Thymus (tissue), 11 donors: Measurements from ENCODE around the gene RASA4. TPM values are rescaled to one million over a fixed set of nuclear protein-coding genes. Genes with fewer than 3 reads are reported as not detected.
A peak's percentile ranks its signal among the peaks of the same experiment; 100 is the strongest.
"Not testable (repeated sequence)": the region's sequence is repeated elsewhere in the genome, so short reads cannot be mapped to it uniquely, and the experiment has no call there.

Experiments
- DNase-seq, 9 donors: peaks; one replicate each; pipeline ENCODE4 v3.0.0-alpha.2; 2013; ENCODE audit warnings: low spot score in 9 of 9, low read depth in 6 of 9, missing footprints in 1 of 9
- H3K27ac ChIP-seq, 2 donors: one replicate each; pipeline ENCODE4 v1.5.1; 2013; ENCODE audit warnings: control low read depth in 1 of 2, low read depth in 1 of 2, low read length in 1 of 2, mild to moderate bottlenecking in 1 of 2, moderate library complexity in 1 of 2
- H3K27me3 ChIP-seq, 2 donors: one replicate each; pipeline ENCODE4 v1.5.1; 2013; ENCODE audit warnings: low read length in 1 of 2; ENCODE audit not compliant: control insufficient read depth in 2 of 2, insufficient read depth in 1 of 2
- H3K36me3 ChIP-seq, 2 donors: one replicate each; pipeline ENCODE4 v1.5.1; 2013; ENCODE audit warnings: low read length in 1 of 2, mild to moderate bottlenecking in 1 of 2, moderate library complexity in 1 of 2; ENCODE audit not compliant: control insufficient read depth in 2 of 2, insufficient read depth in 2 of 2
- H3K4me1 ChIP-seq, 2 donors: one replicate each; pipeline ENCODE4 v1.5.1; 2013; ENCODE audit warnings: low read length in 2 of 2; ENCODE audit not compliant: control insufficient read depth in 2 of 2, insufficient read depth in 2 of 2
- H3K4me3 ChIP-seq, 2 donors: one replicate each; pipeline ENCODE4 v1.5.1; 2013; ENCODE audit warnings: low read length in 2 of 2, control low read depth in 1 of 2, mild to moderate bottlenecking in 1 of 2
- H3K9me3 ChIP-seq, 2 donors: one replicate each; pipeline ENCODE4 v1.5.1; 2013; ENCODE audit warnings: low read length in 1 of 2, mild to moderate bottlenecking in 1 of 2; ENCODE audit not compliant: control insufficient read depth in 2 of 2, insufficient read depth in 1 of 2
- WGBS: extraction: QIAGEN DNeasy Blood & Tissue Kit; methylation state at CpG from one replicate; pipeline ENCODE4 v1.1.7; 2013; 5-methylcytosine and 5-hydroxymethylcytosine counted together
- polyA plus RNA-seq: library from polyadenylated mRNA; stranded (reverse); fragments of 200-250 nt; gene quantifications from one replicate; pipeline ENCODE4 v1.2.3, GENCODE V29; 2013
- total RNA-seq: library from RNA; stranded (reverse); fragments of 120-200 nt; gene quantifications from one replicate; pipeline ENCODE4 v1.2.4, GENCODE V29; 2013
- donor health status: healthy.

The RASA4 gene
- total and polyA plus RNA-seq, 2 donors = 13.6 to 42.3 TPM

GRCh38 chr7:102592477-102593019, 24.0 kb downstream of the RASA4 start:
- DNase-seq, H3K27me3 ChIP-seq, H3K36me3 ChIP-seq, H3K9me3 ChIP-seq, H3K27ac ChIP-seq, H3K4me3 ChIP-seq, H3K4me1 ChIP-seq: not testable (repeated sequence)
- 37% methylated on average over 6 of the region's 26 CpGs for WGBS

- not testable (repeated sequence) for H3K36me3 ChIP-seq, H3K9me3 ChIP-seq, H3K4me3 ChIP-seq, H3K4me1 ChIP-seq, H3K27ac ChIP-seq, DNase-seq, H3K27me3 ChIP-seq
- no CpG with 5 or more reads among the region's 9 CpGs for WGBS
Observed at GRCh38 chr7:102589857-102590256, 26.7 kb downstream of the RASA4 start.

GRCh38 chr7:102583495-102583894, 33.1 kb downstream of the RASA4 start:
- not testable (repeated sequence) for H3K27me3 ChIP-seq, H3K9me3 ChIP-seq, H3K4me3 ChIP-seq, H3K27ac ChIP-seq, DNase-seq, H3K36me3 ChIP-seq, H3K4me1 ChIP-seq
- no CpG with 5 or more reads among the region's 5 CpGs for WGBS

GRCh38 chr7:102581722-102582121, 34.8 kb downstream of the RASA4 start:
- not testable (repeated sequence) for H3K4me3 ChIP-seq, H3K9me3 ChIP-seq, H3K36me3 ChIP-seq, H3K27me3 ChIP-seq, H3K27ac ChIP-seq, H3K4me1 ChIP-seq, DNase-seq
- WGBS = no CpG with 5 or more reads among the region's 5 CpGs

GRCh38 chr7:102578486-102578885, 38.1 kb downstream of the RASA4 start:
- not testable (repeated sequence) for H3K9me3 ChIP-seq, H3K36me3 ChIP-seq, H3K4me3 ChIP-seq, DNase-seq, H3K27me3 ChIP-seq, H3K4me1 ChIP-seq, H3K27ac ChIP-seq
- WGBS = 91% methylated on average over 5 of the region's 5 CpGs

GRCh38 chr7:102577315-102578240, 39.0 kb downstream of the RASA4 start:
- not testable (repeated sequence) for H3K27me3 ChIP-seq, DNase-seq, H3K36me3 ChIP-seq, H3K4me3 ChIP-seq, H3K4me1 ChIP-seq, H3K27ac ChIP-seq, H3K9me3 ChIP-seq
- 95% methylated on average over 7 of the region's 7 CpGs for WGBS

GRCh38 chr7:102576363-102576762, 40.2 kb downstream of the RASA4 start:
- DNase-seq, H3K4me1 ChIP-seq, H3K36me3 ChIP-seq, H3K4me3 ChIP-seq, H3K27me3 ChIP-seq, H3K9me3 ChIP-seq, H3K27ac ChIP-seq: not testable (repeated sequence)
- no CpG with 5 or more reads among the region's 3 CpGs for WGBS

- whole genome bisulfite sequencing = no CpG with 5 or more reads among the region's 6 CpGs
Observed at GRCh38 chr7:102574607-102575006, 41.9 kb downstream of the RASA4 start.

GRCh38 chr7:102572261-102573239, 44.0 kb downstream of the RASA4 start, which contains the start of gene POLR2J3:
POLR2J3 (minus strand) TSS chr7:102572583; CDS start chr7:102572521, 62 bp downstream.
- Histone ChIP-seq H3K27ac (peak within 1 kb of the TSS in 1 of 2 donors; percentile 60), H3K4me3 (peak within 1 kb of the TSS; percentile 58 to 64)
- H3K4me1 ChIP-seq, H3K9me3 ChIP-seq, H3K36me3 ChIP-seq, H3K27me3 ChIP-seq: not testable (repeated sequence)
- under 1% methylated on average over 54 of the region's 64 CpGs for WGBS
- DNase-seq = peak in 7 of 9 donors; percentile 22 to 97 (median 78)

More at GRCh38 chr7:102574607-102575006, 41.9 kb downstream of the RASA4 start:
- not testable (repeated sequence) for DNase-seq, H3K36me3 ChIP-seq, H3K4me1 ChIP-seq, H3K27ac ChIP-seq, H3K4me3 ChIP-seq, H3K27me3 ChIP-seq, H3K9me3 ChIP-seq
